KMS-11 (cell line): ENCODE results near the gene SYNPO2L.

Experiments used
- H2AFZ ChIP-seq: fragments of 200-600 bp; sonication (generic); 2 replicates; pipeline ENCODE4 v1.6.1; 2016; ENCODE audit warnings: antibody characterized with exemption, mixed run types, low read depth
- H3K27ac ChIP-seq: fragments of 200-600 bp; sonication (generic); 2 replicates; pipeline ENCODE4 v1.6.1; 2016; ENCODE audit warnings: mild to moderate bottlenecking, mixed run types
- H3K27me3 ChIP-seq: fragments of 200-600 bp; sonication (generic); 2 replicates; pipeline ENCODE4 v1.6.1; 2017; ENCODE audit warnings: mild to moderate bottlenecking, low read depth, mixed run types, moderate library complexity; ENCODE audit not compliant: insufficient read depth
- H3K36me3 ChIP-seq: fragments of 200-600 bp; sonication (generic); 2 replicates; pipeline ENCODE4 v1.6.1; 2017; ENCODE audit warnings: mild to moderate bottlenecking, mixed run types; ENCODE audit not compliant: insufficient read depth
- H3K4me1 ChIP-seq: fragments of 200-600 bp; sonication (generic); 2 replicates; pipeline ENCODE4 v1.6.1; 2016; ENCODE audit warnings: mild to moderate bottlenecking, low read depth, mixed run types; ENCODE audit not compliant: poor library complexity, severe bottlenecking
- H3K4me2 ChIP-seq: fragments of 200-600 bp; sonication (generic); 2 replicates; pipeline ENCODE4 v1.7.0; 2016; ENCODE audit warnings: mild to moderate bottlenecking, mixed run types
- H3K4me3 ChIP-seq: fragments of 200-600 bp; sonication (generic); IDR thresholded peaks from 2 replicates; pipeline ENCODE4 v1.6.1; 2017; ENCODE audit warnings: low read depth, low read length, mixed read lengths; ENCODE audit not compliant: insufficient read depth
- H3K79me2 ChIP-seq: fragments of 200-600 bp; sonication (generic); 2 replicates; pipeline ENCODE4 v1.6.1; 2016; ENCODE audit warnings: low read depth, mixed run types; ENCODE audit not compliant: insufficient read depth
- H3K9ac ChIP-seq: fragments of 200-600 bp; sonication (generic); 2 replicates; pipeline ENCODE4 v1.6.1; 2016; ENCODE audit warnings: mild to moderate bottlenecking, mixed run types
- H4K20me1 ChIP-seq: fragments of 200-600 bp; sonication (generic); 2 replicates; pipeline ENCODE4 v1.6.1; 2016; ENCODE audit warnings: mild to moderate bottlenecking, mixed run types; ENCODE audit not compliant: insufficient read depth
- CTCF ChIP-seq: fragments of 200-600 bp; sonication (generic); conservative IDR thresholded peaks from 2 replicates; pipeline ENCODE4 v1.6.1; 2017; ENCODE audit warnings: low read depth, mild to moderate bottlenecking, antibody characterized with exemption, low read length, moderate library complexity, mixed read lengths

SYNPO2L gene

GRCh38 chr10:73641328-73642060 lies 14.3 kb downstream of the SYNPO2L start, which contains the start of gene MYOZ1:
TSS of gene MYOZ1 (minus strand) at chr10:73641474. CDS start at chr10:73640017, 1,457 bp downstream.
- Histone ChIP-seq H4K20me1 (no peaks in the 10 kb centered on the region), H3K27me3 (no peaks in the 10 kb centered on the region), H3K4me3 (no peak within 1 kb of the TSS), H3K4me2 (no peak within 1 kb of the TSS), H2AFZ (no peak within 1 kb of the TSS), H3K9ac (no peak within 1 kb of the TSS), H3K27ac (no peak within 1 kb of the TSS), H3K79me2 (no peaks in the 10 kb centered on the region), H3K4me1 (no peaks in the 10 kb centered on the region), H3K36me3 (no peaks in the 10 kb centered on the region)
- no peak for TF ChIP-seq CTCF

GRCh38 chr10:73639286-73639685 lies 16.5 kb downstream of the SYNPO2L start:
- Histone ChIP-seq H4K20me1 (no peaks in the 10 kb centered on the region), H3K27ac (no peak overlapping the region), H3K27me3 (no peaks in the 10 kb centered on the region), H3K36me3 (no peaks in the 10 kb centered on the region), H2AFZ (no peak overlapping the region), H3K4me3 (no peak overlapping the region), H3K4me2 (no peak overlapping the region), H3K79me2 (no peaks in the 10 kb centered on the region), H3K4me1 (no peaks in the 10 kb centered on the region), H3K9ac (no peak overlapping the region)
- TF ChIP-seq CTCF = no peak

DNA sequence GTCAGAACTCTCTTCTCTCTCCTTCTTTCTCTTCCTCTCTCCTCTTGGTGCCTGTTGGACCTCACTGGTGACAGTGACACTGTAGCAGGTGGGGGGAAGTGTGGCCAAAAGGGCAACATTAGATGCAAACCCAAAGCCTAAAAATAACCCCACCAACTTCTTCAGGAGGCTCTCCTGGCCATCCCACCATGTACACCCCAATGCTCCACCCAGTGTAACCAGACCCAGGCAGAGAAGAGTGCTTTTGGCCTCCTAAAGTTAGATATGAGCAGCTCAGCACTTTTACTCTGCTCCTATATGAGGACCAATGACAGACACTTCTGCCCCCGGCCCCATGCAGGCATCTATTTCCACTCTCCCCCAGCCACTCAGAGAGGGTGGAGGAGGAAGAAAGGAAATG lies 20.0 kb downstream of the SYNPO2L start:
- Histone ChIP-seq H4K20me1 (no peaks in the 10 kb centered on the region), H3K27ac (no peak overlapping the region), H3K4me1 (no peaks in the 10 kb centered on the region), H3K9ac (no peak overlapping the region), H3K27me3 (no peaks in the 10 kb centered on the region), H2AFZ (no peak overlapping the region), H3K79me2 (no peaks in the 10 kb centered on the region), H3K4me2 (no peak overlapping the region), H3K4me3 (no peak overlapping the region), H3K36me3 (no peaks in the 10 kb centered on the region)
- TF ChIP-seq CTCF = no peak

DNA sequence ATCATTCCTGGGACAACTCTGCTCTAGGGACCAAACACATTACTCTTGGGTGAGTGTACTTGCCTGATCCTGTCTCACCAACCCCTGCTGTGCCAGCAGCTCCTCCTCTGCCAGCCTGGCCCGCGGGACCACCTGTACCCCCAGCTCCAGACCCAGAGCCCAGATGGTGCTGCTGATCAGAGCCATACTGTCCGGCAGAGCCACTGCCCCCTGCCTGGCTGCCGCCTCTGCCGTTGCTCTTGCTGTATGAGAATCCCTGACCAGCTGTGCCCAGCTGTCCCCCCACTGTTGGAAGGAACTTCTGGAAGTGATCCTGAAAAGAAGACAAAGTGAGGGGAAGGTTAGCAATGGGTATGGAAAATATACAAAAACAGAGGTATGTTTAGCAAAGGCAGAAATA lies 21.4 kb downstream of the SYNPO2L start:
- H3K4me2 ChIP-seq = no peak overlapping the region
- no peaks in the 10 kb centered on the region for H3K27me3 ChIP-seq
- H3K79me2 ChIP-seq = no peaks in the 10 kb centered on the region
- no peak overlapping the region for H3K9ac ChIP-seq
- no peak overlapping the region for H2AFZ ChIP-seq
- H3K27ac ChIP-seq = no peak overlapping the region
- H3K4me1 ChIP-seq = no peaks in the 10 kb centered on the region
- H4K20me1 ChIP-seq = no peaks in the 10 kb centered on the region
- no peak for TF ChIP-seq CTCF
- H3K36me3 ChIP-seq = no peaks in the 10 kb centered on the region
- no peak overlapping the region for H3K4me3 ChIP-seq
